GM12864 (cell line): ENCODE data around the gene COG2.

Experiments
- DNase-seq: peaks from one replicate; pipeline ENCODE4 v3.0.0-alpha.2; 2011; ENCODE audit warnings: low read depth
- H3K4me3 ChIP-seq: 2 replicates; pipeline ENCODE4 v1.5.1; 2011; ENCODE audit warnings: mild to moderate bottlenecking, low read depth, low read length, control low read depth
- TF ChIP-seq, protein P1 (sequence below): IDR thresholded peaks from 2 replicates; pipeline ENCODE4 v1.5.1; 2011; ENCODE audit warnings: low read depth, mild to moderate bottlenecking, moderate library complexity, low read length, control low read depth, inconsistent platforms; ENCODE audit errors: missing control alignments

COG2 gene

DNA sequence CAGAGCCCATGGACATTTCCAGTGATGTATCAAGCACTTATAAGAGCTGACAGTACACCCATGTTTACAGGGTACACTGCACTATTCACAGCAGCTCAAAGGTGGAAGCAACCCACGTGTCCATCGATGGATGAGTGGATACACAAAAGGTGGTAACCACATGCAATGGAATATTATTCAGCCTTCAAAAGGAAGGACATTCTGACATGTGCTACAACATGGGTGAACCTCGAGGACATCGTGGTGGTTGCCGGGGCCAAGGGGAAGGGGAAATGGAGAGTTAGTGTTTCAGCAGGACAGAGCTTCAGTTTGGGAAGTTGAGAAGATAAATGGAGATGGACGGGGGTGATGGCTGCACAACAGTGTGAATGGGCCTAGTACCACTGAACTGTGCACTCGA, 62.5 kb downstream of the COG2 start:
- no peak overlapping the region for H3K4me3 ChIP-seq
- no peak for DNase-seq
- TF ChIP-seq, protein P1, sequence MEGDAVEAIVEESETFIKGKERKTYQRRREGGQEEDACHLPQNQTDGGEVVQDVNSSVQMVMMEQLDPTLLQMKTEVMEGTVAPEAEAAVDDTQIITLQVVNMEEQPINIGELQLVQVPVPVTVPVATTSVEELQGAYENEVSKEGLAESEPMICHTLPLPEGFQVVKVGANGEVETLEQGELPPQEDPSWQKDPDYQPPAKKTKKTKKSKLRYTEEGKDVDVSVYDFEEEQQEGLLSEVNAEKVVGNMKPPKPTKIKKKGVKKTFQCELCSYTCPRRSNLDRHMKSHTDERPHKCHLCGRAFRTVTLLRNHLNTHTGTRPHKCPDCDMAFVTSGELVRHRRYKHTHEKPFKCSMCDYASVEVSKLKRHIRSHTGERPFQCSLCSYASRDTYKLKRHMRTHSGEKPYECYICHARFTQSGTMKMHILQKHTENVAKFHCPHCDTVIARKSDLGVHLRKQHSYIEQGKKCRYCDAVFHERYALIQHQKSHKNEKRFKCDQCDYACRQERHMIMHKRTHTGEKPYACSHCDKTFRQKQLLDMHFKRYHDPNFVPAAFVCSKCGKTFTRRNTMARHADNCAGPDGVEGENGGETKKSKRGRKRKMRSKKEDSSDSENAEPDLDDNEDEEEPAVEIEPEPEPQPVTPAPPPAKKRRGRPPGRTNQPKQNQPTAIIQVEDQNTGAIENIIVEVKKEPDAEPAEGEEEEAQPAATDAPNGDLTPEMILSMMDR: no peak

DNA sequence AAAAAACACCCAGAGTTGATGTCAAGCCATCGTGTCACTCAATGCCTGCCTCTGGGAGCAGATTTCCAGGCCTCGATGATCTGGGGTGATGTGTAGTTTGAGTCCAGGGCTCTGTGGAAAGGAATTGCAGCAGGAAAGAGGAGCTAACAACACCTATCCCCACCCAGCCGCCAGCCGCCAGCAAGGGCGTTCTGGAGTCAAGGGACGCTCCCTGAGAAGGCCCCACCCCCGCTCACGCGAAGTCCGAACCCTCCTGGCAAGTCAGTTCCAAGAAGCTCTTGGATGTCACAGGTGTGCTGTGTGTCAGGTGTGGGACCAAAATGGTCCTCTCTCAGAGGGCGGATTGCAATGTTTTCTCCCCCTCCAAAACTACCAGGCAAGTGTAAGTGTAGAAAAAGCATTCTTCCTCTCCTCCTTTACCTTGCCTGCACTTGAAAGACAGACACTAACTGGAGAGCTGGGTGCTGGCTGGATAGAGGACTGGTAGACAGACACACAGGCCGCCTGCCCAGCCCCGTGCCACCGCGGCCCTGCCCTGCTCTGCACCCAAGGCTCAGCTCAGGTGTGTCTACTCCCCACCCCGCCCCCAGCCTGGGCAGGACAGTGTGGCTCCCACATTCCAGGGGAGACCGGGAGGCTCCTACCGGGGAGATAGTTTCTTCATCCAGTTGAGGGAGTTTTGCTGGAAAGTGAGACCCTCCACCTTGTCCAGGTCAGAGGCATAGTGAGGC, 63.2 kb downstream of the COG2 start:
- DNase-seq: no peak
- TF ChIP-seq, protein P1: no peak
- H3K4me3 ChIP-seq: no peak overlapping the region

DNA sequence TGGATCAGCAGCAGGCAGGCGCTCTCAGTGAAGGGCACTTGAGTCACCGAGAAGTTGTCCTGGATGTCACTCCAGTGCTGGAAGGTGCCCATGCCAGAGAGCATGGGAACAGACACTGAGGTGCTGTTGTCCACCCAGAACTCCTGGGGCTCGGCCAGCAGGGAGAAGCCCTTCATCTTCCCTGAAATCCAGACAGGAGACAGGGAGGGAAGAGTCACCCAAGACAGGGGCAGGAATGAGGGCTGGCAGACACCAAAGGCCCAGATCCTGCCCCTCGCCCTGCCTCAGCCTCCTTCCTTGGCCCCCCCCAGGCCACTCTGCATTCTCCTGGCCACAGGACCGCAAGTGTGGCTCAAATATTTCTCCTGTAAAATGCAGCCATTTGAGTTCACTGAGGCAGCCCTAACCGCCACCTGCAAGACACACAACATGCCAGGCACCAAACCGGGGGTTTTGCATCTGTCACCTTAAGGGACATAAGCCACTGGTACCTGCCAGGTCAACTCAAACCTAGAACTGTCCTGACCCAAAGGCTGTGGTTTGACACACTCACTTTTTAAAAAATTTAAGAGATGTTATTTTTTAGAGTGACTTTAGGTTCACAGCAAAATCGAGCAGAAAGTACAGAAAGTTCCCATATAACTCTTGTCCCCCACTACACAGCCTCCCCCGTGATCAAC, 63.9 kb downstream of the COG2 start:
- TF ChIP-seq, protein P1: no peak
- DNase-seq: no peak
- H3K4me3 ChIP-seq: no peak overlapping the region

GRCh38 chr1:230706887-230707731, 64.8 kb downstream of the COG2 start:
- DNase-seq: no peak
- TF ChIP-seq, protein P1: no peak
- no peak overlapping the region for H3K4me3 ChIP-seq

DNA sequence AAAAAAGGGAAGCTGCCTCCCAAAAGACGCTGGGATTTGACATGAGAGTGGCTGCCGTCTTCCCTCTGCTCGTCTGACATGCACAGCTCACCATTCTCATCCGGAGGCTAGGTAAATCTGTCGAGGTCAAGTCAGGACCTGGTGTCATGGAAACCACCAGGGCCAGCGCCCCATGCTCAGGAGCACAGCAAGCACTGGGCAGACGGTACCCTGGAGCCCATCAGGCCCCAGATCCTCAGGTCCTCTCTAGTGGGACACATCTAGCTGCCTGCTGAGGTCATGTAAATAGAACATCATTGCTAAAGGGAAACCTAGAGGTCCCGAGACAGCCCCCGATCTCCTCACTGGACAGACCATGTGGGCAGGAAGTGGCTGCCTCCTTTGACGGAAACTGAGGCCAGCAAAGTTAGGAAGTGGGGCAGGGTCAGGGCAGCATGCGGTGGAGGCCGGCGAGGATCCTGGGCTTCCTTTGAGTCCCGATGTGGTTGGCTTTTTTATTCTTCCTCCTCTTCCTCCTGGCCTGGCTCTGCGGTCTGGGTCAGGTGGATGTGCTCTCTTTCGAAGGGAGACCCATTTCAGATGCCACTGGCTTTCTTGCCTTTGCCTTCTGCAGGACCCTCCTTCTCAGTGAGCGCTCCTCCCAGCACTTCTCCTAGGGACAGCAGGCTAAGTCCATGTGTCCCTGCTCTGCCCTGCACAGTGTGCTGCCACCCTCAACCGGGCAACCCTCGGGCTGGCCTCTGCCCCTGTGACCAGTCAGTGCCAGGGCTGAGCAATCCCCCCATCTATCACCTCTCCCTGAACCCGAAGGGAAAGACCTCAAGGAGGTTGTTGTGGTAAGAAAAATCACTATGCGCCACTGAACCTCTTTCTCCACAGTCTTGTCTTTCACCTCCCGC, 65.7 kb downstream of the COG2 start:
- H3K4me3 ChIP-seq: no peak overlapping the region
- TF ChIP-seq, protein P1: no peak
- DNase-seq: no peak
